H1 (cell line): ENCODE measurements around the gene MRPL40. TPM values are rescaled to one million over a fixed set of nuclear protein-coding genes. Genes with fewer than 3 reads are reported as not detected.

ENCODE experiments used
- CTCF ChIA-PET: fragments of 300-600 bp; sonication (Branson Sonifier 250); formaldehyde crosslinking; loops from one replicate; lab custom pipeline; 2021; ENCODE audit not compliant: partially characterized antibody; lab: Charles Lee
- POLR2A ChIA-PET: fragments of 300-600 bp; sonication (Branson Sonifier 250); formaldehyde crosslinking; loops from one replicate; lab custom pipeline; 2021; ENCODE audit warnings: inconsistent platforms; ENCODE audit not compliant: partially characterized antibody; lab: Charles Lee
- DNase-seq, 2 experiments: peaks; one replicate each; pipeline versions ENCODE4 v3.0.0 to v3.0.0-alpha.2; 2010 to 2022; ENCODE audit warnings: low spot score in 2 of 2, low read depth in 1 of 2, mixed read lengths in 1 of 2
- FAIRE-seq: peaks from 2 replicates; lab custom pipeline; 2011; peaks lifted over from hg19 to GRCh38; lab: Jason Lieb, UNC
- H2AFZ ChIP-seq: 2 replicates; pipeline ENCODE4 v1.8.1; 2012; ENCODE audit warnings: low read length, inconsistent platforms
- H2AK5ac ChIP-seq: 2 replicates; pipeline ENCODE4 v1.6.1; 2013; ENCODE audit warnings: low read depth, low read length
- H2BK120ac ChIP-seq: replicated peaks from 2 replicates; pipeline ENCODE3; 2013; ENCODE audit warnings: low read depth, low read length, inconsistent platforms
- H2BK12ac ChIP-seq: 2 replicates; pipeline ENCODE4 v1.6.1; 2013; ENCODE audit warnings: low read depth, low read length
- H2BK15ac ChIP-seq: 2 replicates; pipeline ENCODE4 v1.6.1; 2013; ENCODE audit warnings: low read length
- H2BK20ac ChIP-seq: 2 replicates; pipeline ENCODE4 v1.6.1; 2013; ENCODE audit warnings: low read length
- H2BK5ac ChIP-seq: 2 replicates; pipeline ENCODE4 v1.6.1; 2013; ENCODE audit warnings: low read depth, low read length
- H3K14ac ChIP-seq: 2 replicates; pipeline ENCODE4 v1.6.1; 2013; ENCODE audit warnings: inconsistent platforms; ENCODE audit not compliant: insufficient read length
- H3K18ac ChIP-seq: 2 replicates; pipeline ENCODE4 v1.6.1; 2013; ENCODE audit warnings: low read length; ENCODE audit errors: extremely low read depth
- H3K23ac ChIP-seq: 2 replicates; pipeline ENCODE4 v1.6.1; 2013; ENCODE audit warnings: inconsistent platforms; ENCODE audit not compliant: insufficient read length
- H3K23me2 ChIP-seq: 2 replicates; pipeline ENCODE4 v1.6.1; 2013; ENCODE audit warnings: low read depth, low read length
- H3K27ac ChIP-seq: 2 replicates; pipeline ENCODE4 v1.6.1; 2011; ENCODE audit warnings: low read depth, low read length, inconsistent platforms
- H3K27me3 ChIP-seq, 4 experiments: replicated peaks in 1 of 4; 1 replicate in 1 of 4; 2 replicates in 3 of 4; pipeline versions ENCODE4 v1.6.1 to v1.8.1; 2011 to 2013; ENCODE audit warnings: low read length in 3 of 4, mild to moderate bottlenecking in 3 of 4, inconsistent platforms in 2 of 4, mixed read lengths in 2 of 4, moderate library complexity in 1 of 4; ENCODE audit not compliant: control insufficient read depth in 3 of 4, insufficient read depth in 3 of 4; ENCODE audit errors: extremely low read depth in 1 of 4
- H3K36me3 ChIP-seq, 4 experiments: 2 replicates each; pipeline versions ENCODE4 v1.6.1 to v1.8.1; 2011 to 2013; ENCODE audit warnings: mild to moderate bottlenecking in 4 of 4, low read length in 3 of 4, moderate library complexity in 2 of 4, control low read depth in 1 of 4, inconsistent platforms in 1 of 4; ENCODE audit not compliant: insufficient read depth in 4 of 4, control insufficient read depth in 2 of 4
- H3K4ac ChIP-seq: replicated peaks from 2 replicates; pipeline ENCODE3; 2013; ENCODE audit warnings: low read length, low read depth, mixed read lengths, inconsistent platforms; ENCODE audit not compliant: insufficient read length
- H3K4me1 ChIP-seq, 4 experiments: replicated peaks in 1 of 4; 1 replicate in 1 of 4; 2 replicates in 3 of 4; pipeline versions ENCODE4 v1.6.1 to v1.8.1; 2011 to 2013; ENCODE audit warnings: low read length in 3 of 4, inconsistent platforms in 2 of 4, mixed read lengths in 1 of 4; ENCODE audit not compliant: insufficient read depth in 4 of 4, control insufficient read depth in 3 of 4
- H3K4me2 ChIP-seq, 2 experiments: 2 replicates each; pipeline versions ENCODE4 v1.6.1 to v1.8.1; 2011 to 2013; ENCODE audit warnings: low read depth in 2 of 2, low read length in 2 of 2, control low read depth in 1 of 2, inconsistent platforms in 1 of 2, mild to moderate bottlenecking in 1 of 2; ENCODE audit not compliant: insufficient read depth in 1 of 2
- H3K4me3 ChIP-seq, 4 experiments: fragments of 200-600, 300-600 bp in 1 of 4; sonication (generic), shearing (Covaris generic), sonication (Bioruptor Twin) in 1 of 4; 2 replicates each; pipeline versions ENCODE4 v1.5.1 to v1.8.1; 2011 to 2016; ENCODE audit warnings: low read length in 4 of 4, low read depth in 3 of 4, control low read depth in 2 of 4, inconsistent platforms in 2 of 4, mild to moderate bottlenecking in 2 of 4, mixed read lengths in 1 of 4, moderate library complexity in 1 of 4; ENCODE audit not compliant: insufficient read depth in 2 of 4; ENCODE audit errors: extremely low read depth in 1 of 4
- H3K56ac ChIP-seq: replicated peaks from 2 replicates; pipeline ENCODE3; 2013; ENCODE audit warnings: low read depth, mild to moderate bottlenecking, mixed read lengths, low read length, inconsistent platforms; ENCODE audit not compliant: insufficient read length
- H3K79me1 ChIP-seq: 2 replicates; pipeline ENCODE4 v1.6.1; 2013; ENCODE audit warnings: low read depth, low read length, control low read depth
- H3K79me2 ChIP-seq, 2 experiments: 2 replicates each; pipeline versions ENCODE4 v1.6.1 to v1.8.1; 2012 to 2013; ENCODE audit warnings: low read length in 2 of 2, mild to moderate bottlenecking in 2 of 2, inconsistent platforms in 1 of 2; ENCODE audit not compliant: insufficient read depth in 2 of 2, control insufficient read depth in 1 of 2
- H3K9ac ChIP-seq, 4 experiments: replicated peaks in 1 of 4; 1 replicate in 1 of 4; 2 replicates in 3 of 4; pipeline versions ENCODE4 v1.6.1 to v1.8.1; 2011 to 2013; ENCODE audit warnings: low read depth in 3 of 4, low read length in 3 of 4, control low read depth in 2 of 4, mild to moderate bottlenecking in 2 of 4, moderate library complexity in 2 of 4, inconsistent platforms in 1 of 4; ENCODE audit errors: extremely low read depth in 1 of 4
- H3K9me3 ChIP-seq, 2 experiments: 2 replicates each; pipeline versions ENCODE4 v1.6.1 to v1.8.1; 2012 to 2013; ENCODE audit warnings: mild to moderate bottlenecking in 2 of 2, moderate library complexity in 2 of 2, control low read depth in 1 of 2, inconsistent platforms in 1 of 2, low read depth in 1 of 2, low read length in 1 of 2, mixed read lengths in 1 of 2; ENCODE audit not compliant: insufficient read depth in 2 of 2
- H4K20me1 ChIP-seq, 2 experiments: replicated peaks in 1 of 2; 2 replicates each; pipeline versions ENCODE3 to v1.8.1; 2011 to 2013; ENCODE audit warnings: inconsistent platforms in 2 of 2, low read length in 2 of 2, mild to moderate bottlenecking in 1 of 2; ENCODE audit not compliant: insufficient read depth in 2 of 2, control insufficient read depth in 1 of 2
- H4K5ac ChIP-seq: 2 replicates; pipeline ENCODE4 v1.6.1; 2013; ENCODE audit warnings: low read length, low read depth, mixed read lengths, inconsistent platforms; ENCODE audit not compliant: insufficient read length
- H4K8ac ChIP-seq: 2 replicates; pipeline ENCODE4 v1.8.0; 2013; ENCODE audit warnings: mild to moderate bottlenecking, moderate library complexity, low read length, inconsistent platforms; ENCODE audit not compliant: insufficient read depth; ENCODE audit errors: extremely low read depth
- H4K91ac ChIP-seq: replicated peaks from 2 replicates; pipeline ENCODE3; 2013; ENCODE audit warnings: low read length, mixed read lengths, inconsistent platforms; ENCODE audit not compliant: insufficient read length
- CBX5 ChIP-seq: fragments of 300-800, 300-1000 bp; sonication (generic); IDR thresholded peaks from 2 replicates; pipeline ENCODE4 v1.7.1; 2016; ENCODE audit warnings: antibody characterized with exemption, low read length, low read depth
- JUN ChIP-seq: IDR thresholded peaks from 2 replicates; pipeline ENCODE4 v1.6.1; 2011; ENCODE audit warnings: low read depth, mild to moderate bottlenecking, improper control_type of control experiment, low read length
- KDM4A ChIP-seq: IDR thresholded peaks from one replicate; pipeline ENCODE4 v1.7.1; 2012; ENCODE audit warnings: low read depth, mild to moderate bottlenecking, moderate library complexity, low read length, inconsistent platforms; ENCODE audit not compliant: severe bottlenecking
- MAFK ChIP-seq: IDR thresholded peaks from 2 replicates; pipeline ENCODE4 v1.6.1; 2012; ENCODE audit warnings: low read depth, mild to moderate bottlenecking, improper control_type of control experiment, low read length
- NRF1 ChIP-seq: IDR thresholded peaks from 2 replicates; pipeline ENCODE4 v1.6.1; 2011; ENCODE audit warnings: mild to moderate bottlenecking, low read depth, low read length, improper control_type of control experiment
- PHF8 ChIP-seq: fragments of 200-600 bp; sonication (generic); conservative IDR thresholded peaks from 2 replicates; pipeline ENCODE4 v1.7.1; 2012; ENCODE audit warnings: low read depth, mild to moderate bottlenecking, inconsistent platforms, low read length, moderate library complexity
- RBBP5 ChIP-seq: IDR thresholded peaks from 2 replicates; pipeline ENCODE4 v1.7.1; 2012; ENCODE audit warnings: low read depth, mild to moderate bottlenecking, inconsistent platforms, low read length, moderate library complexity, borderline replicate concordance
- SIRT6 ChIP-seq: IDR thresholded peaks from one replicate; pipeline ENCODE4 v1.7.1; 2012; ENCODE audit warnings: low read length, inconsistent platforms
- TEAD4 ChIP-seq: IDR thresholded peaks from 2 replicates; pipeline ENCODE4 v1.6.1; 2012; ENCODE audit warnings: low read depth, low read length, inconsistent platforms, mixed read lengths
- ZNF274 ChIP-seq: IDR thresholded peaks from 2 replicates; pipeline ENCODE4 v1.7.0; 2012; ENCODE audit warnings: low read length, borderline replicate concordance; ENCODE audit errors: extremely low read depth
- WGBS, 2 experiments: shearing (Covaris generic) in 1 of 2; methylation state at CpG; one replicate each; pipeline versions ENCODE4 v1.1.6 to v1.1.7; 2013 to 2015; ENCODE audit warnings: low lambda C conversion rate in 2 of 2, mixed read lengths in 2 of 2, inconsistent platforms in 1 of 2, low coverage in 1 of 2, missing lambda C conversion rate in 1 of 2; ENCODE audit not compliant: insufficient replicate concordance in 2 of 2, insufficient coverage in 1 of 2, insufficient read length in 1 of 2; ENCODE audit errors: extremely low coverage in 1 of 2, missing lambda C conversion rate in 1 of 2; 5-methylcytosine and 5-hydroxymethylcytosine counted together
- polyA plus RNA-seq, 7 experiments: library from polyadenylated mRNA; depleted of rRNA in 3 of 7; stranded (reverse) in 5 of 7; unstranded in 2 of 7; fragments of >200 nt in 5 of 7; fragments of 200-250 nt in 2 of 7; gene quantifications; 1 replicate in 5 of 7; 2 replicates in 1 of 7; 4 replicates in 1 of 7; pipeline versions ENCODE4 v1.2.1 to v1.2.3, GENCODE V29; 2011 to 2013; ENCODE audit warnings: missing spikeins in 2 of 7, mixed read lengths in 2 of 7
- total RNA-seq: library from RNA; stranded (reverse); fragmentation: NEBNext Ultra II Directional; extraction: Animal tissue kit (Norgen Biotek cat#: 25700); gene quantifications from 2 replicates; pipeline ENCODE4 v1.2.1, GENCODE V29; 2021
- TF ChIP-seq, protein P1 (sequence below): IDR thresholded peaks from 2 replicates; pipeline ENCODE4 v1.6.1; 2012; ENCODE audit warnings: inconsistent platforms

MRPL40 gene
- total and polyA plus RNA-seq, 2 of the 8 experiments (the other 6 are each of a cell fraction or from before 2014, with no cell fraction given) = 12.4 to 14.5 TPM

DNA sequence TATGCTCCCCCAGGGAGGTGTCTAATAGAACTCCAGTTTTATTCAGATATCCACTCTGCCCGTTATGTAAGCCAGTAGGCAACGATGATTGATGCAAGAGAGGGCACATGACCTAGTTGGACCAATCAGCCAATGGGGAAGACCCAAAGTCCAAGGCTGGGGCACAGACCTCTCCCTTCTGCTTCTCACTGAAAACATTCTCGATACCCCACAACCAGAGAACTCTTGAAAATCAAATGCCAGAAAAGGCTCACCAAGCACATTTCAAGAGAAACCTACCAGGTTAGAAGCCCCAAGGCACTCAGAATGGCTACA lies 8.2 kb upstream of the MRPL40 start:
- DNase-seq = no peak
- Histone ChIP-seq H4K5ac (no peak overlapping the region), H3K18ac (no peak overlapping the region), H3K9me3 (no peaks in the 10 kb centered on the region), H2AFZ (no peak overlapping the region), H3K79me1 (peaks cover 34% of the 10 kb centered on the region), H2BK120ac (no peak overlapping the region), H3K36me3 (no peaks in the 10 kb centered on the region; a peak in 2 of 8 replicates), H4K8ac (no peak overlapping the region), H3K4me1 (peaks cover 0 to 20% (median 7%) of the 10 kb centered on the region in 4 experiments; a peak in 6 of 7 replicates), H3K4ac (no peak overlapping the region), H3K23me2 (no peaks in the 10 kb centered on the region; the same call in 1 of the 2 replicates), H3K23ac (no peak overlapping the region), H3K14ac (no peak overlapping the region), H3K56ac (no peak overlapping the region), H4K91ac (no peak overlapping the region), H3K9ac (no peak overlapping the region), H3K79me2 (peaks cover 51 to 98% of the 10 kb centered on the region in 2 experiments), H3K4me2 (no peak overlapping the region; a peak in 1 of 4 replicates), H2BK20ac (no peak overlapping the region), H2BK12ac (no peak overlapping the region), H2BK15ac (no peak overlapping the region), H2AK5ac (no peak overlapping the region), H3K4me3 (no peak overlapping the region), H2BK5ac (no peak overlapping the region), H4K20me1 (peaks cover 28 to 44% of the 10 kb centered on the region in 2 experiments), H3K27ac (no peak overlapping the region), H3K27me3 (no peaks in the 10 kb centered on the region)
- POLR2A ChIA-PET = interaction anchor here (0.8 to 2.6 kb wide), 4 partner anchors 12 to 33 kb away, joined by 3 to 14 read pairs (median 4); no protein-coding TSS in a partner anchor
- 90% methylated on average over 3 of the region's 3 CpGs; no CpG with 5 or more reads in 1 of the 2 experiments for WGBS, 2 experiments
- TF ChIP-seq RBBP5 = no peak
- TF ChIP-seq SIRT6 = no peak
- TF ChIP-seq KDM4A = no peak
- no peak for TF ChIP-seq CBX5
- no peak for TF ChIP-seq JUN
- TF ChIP-seq ZNF274 = no peak
- TF ChIP-seq MAFK = no peak
- no peak for TF ChIP-seq TEAD4
- TF ChIP-seq, protein P1, sequence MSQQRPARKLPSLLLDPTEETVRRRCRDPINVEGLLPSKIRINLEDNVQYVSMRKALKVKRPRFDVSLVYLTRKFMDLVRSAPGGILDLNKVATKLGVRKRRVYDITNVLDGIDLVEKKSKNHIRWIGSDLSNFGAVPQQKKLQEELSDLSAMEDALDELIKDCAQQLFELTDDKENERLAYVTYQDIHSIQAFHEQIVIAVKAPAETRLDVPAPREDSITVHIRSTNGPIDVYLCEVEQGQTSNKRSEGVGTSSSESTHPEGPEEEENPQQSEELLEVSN = no peak
- no peak for TF ChIP-seq PHF8
- TF ChIP-seq NRF1 = no peak
- CTCF ChIA-PET = no interaction called here
- FAIRE-seq = no peak
